Coronary artery (tissue), 2 donors: ENCODE data around the gene SLC10A7.

Experiments
- DNase-seq: peaks from one replicate; pipeline ENCODE4 v3.0.0-alpha.2; 2017; ENCODE audit warnings: low spot score
- H3K27ac ChIP-seq, 2 donors: fragments of 200-600 bp; sonication (generic); one replicate each; pipeline ENCODE4 v1.5.1; 2016 to 2019
- H3K4me3 ChIP-seq: fragments of 200-600 bp; sonication (generic); 2 replicates; pipeline ENCODE4 v1.5.1; 2016; ENCODE audit warnings: mild to moderate bottlenecking, moderate library complexity
- CTCF ChIP-seq: fragments of 200-600 bp; sonication (generic); IDR thresholded peaks from one replicate; pipeline ENCODE4 v1.5.1; 2019; ENCODE audit warnings: antibody characterized with exemption

Gene SLC10A7

GRCh38 chr4:146482788-146483187 is 39.0 kb downstream of the SLC10A7 start:
- Histone ChIP-seq H3K27ac (no peak overlapping the region), H3K4me3 (no peak overlapping the region)
- TF ChIP-seq CTCF: no peak
- no peak for DNase-seq

GRCh38 chr4:146481246-146481645 is 40.5 kb downstream of the SLC10A7 start:
- no peak for DNase-seq
- TF ChIP-seq CTCF: no peak
- H3K4me3 ChIP-seq: no peak overlapping the region
- H3K27ac ChIP-seq: no peak overlapping the region

- no peak for TF ChIP-seq CTCF
- H3K4me3 ChIP-seq: no peak overlapping the region
- H3K27ac ChIP-seq: no peak overlapping the region
- no peak for DNase-seq
Observed at GRCh38 chr4:146478009-146478408, 43.7 kb downstream of the SLC10A7 start.

- no peak for TF ChIP-seq CTCF
- DNase-seq: no peak
- no peak overlapping the region for H3K27ac ChIP-seq
- H3K4me3 ChIP-seq: no peak overlapping the region
Observed at GRCh38 chr4:146477054-146477453, 44.7 kb downstream of the SLC10A7 start.

- DNase-seq: no peak
- H3K27ac ChIP-seq: no peak overlapping the region
- TF ChIP-seq CTCF: no peak
- no peak overlapping the region for H3K4me3 ChIP-seq
Observed at GRCh38 chr4:146472404-146472803, 49.3 kb downstream of the SLC10A7 start.

- Histone ChIP-seq H3K4me3 (no peak overlapping the region), H3K27ac (no peak overlapping the region)
- no peak for DNase-seq
- no peak for TF ChIP-seq CTCF
Observed at GRCh38 chr4:146470604-146471003, 51.1 kb downstream of the SLC10A7 start.

- H3K27ac ChIP-seq: no peak overlapping the region
- H3K4me3 ChIP-seq: no peak overlapping the region
- no peak for TF ChIP-seq CTCF
- no peak for DNase-seq
Observed at GRCh38 chr4:146469022-146469421, 52.7 kb downstream of the SLC10A7 start.
